ENCODE data around the gene SHROOM3. TPM values are rescaled to one million over a fixed set of nuclear protein-coding genes. Genes with fewer than 3 reads are reported as not detected.

SHROOM3 gene
- total and polyA plus RNA-seq, 2 donors (not counting 1 experiment from before 2014, with no cell fraction given): 0.91 to 1.5 TPM

DNA sequence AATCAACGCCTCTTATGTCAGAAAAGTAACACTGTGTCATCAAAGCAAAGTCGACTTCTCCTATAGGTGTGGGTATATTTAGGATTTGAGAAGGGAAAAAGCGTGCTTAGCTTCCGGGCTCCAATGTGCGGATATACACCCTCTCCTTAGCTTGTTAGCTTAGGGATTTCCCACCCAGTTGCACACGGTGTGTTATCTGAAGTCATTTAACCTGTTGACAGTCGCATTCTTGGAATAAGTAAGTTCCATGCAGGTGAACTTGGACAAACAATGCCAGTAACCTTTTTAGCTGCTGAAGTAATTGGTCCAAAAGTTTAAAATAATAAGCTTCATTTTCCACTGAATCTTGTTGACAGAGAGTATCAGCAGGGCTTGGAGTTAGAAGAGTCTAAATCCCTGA lies 113.7 kb downstream of the SHROOM3 start:
- H2AFZ ChIP-seq (ENCODE audit: insufficient read depth, low read depth, low read length, poor library complexity, severe bottlenecking): no peak overlapping the region
- no peak overlapping the region for H3K4me2 ChIP-seq (replicated peaks; ENCODE audit: low read depth, low read length, poor library complexity, severe bottlenecking)
- H3K4me1 ChIP-seq (ENCODE audit: control insufficient read depth in 2 of 2, insufficient read depth in 2 of 2, low read length in 2 of 2): peaks cover 12 to 17% of the 10 kb centered on the region in 2 donors
- no peaks in the 10 kb centered on the region for H3K36me3 ChIP-seq (replicated peaks in 1 of 2; ENCODE audit: control extremely low read depth in 1 of 2, control insufficient read depth in 1 of 2, extremely low read depth in 1 of 2, insufficient read depth in 2 of 2, low read length in 1 of 2)
- H3K79me2 ChIP-seq (ENCODE audit: control insufficient read depth, insufficient read depth, low read length): no peaks in the 10 kb centered on the region
- Mint-ChIP-seq H3K27me3 (peaks cover 4% of the 10 kb centered on the region), H3K9me3 (ENCODE audit: insufficient read depth) (no peaks in the 10 kb centered on the region), H3K4me1 (peaks cover 15% of the 10 kb centered on the region), H3K27ac (no peak overlapping the region), H3K4me3 (no peak overlapping the region)
- ChIA-PET POLR2A (no interaction called here), CTCF (no interaction called here)
- DNase-seq: no peak
- whole genome bisulfite sequencing (ENCODE audit: insufficient coverage): 100% methylated on average over 2 of the region's 7 CpGs
- H3K27ac ChIP-seq (ENCODE audit: low read length in 2 of 2): no peak overlapping the region
- no peak overlapping the region for H3K9ac ChIP-seq (ENCODE audit: low read length)
- intact Hi-C loops (cut with micrococcal nuclease): no loop called here
- no peaks in the 10 kb centered on the region for H4K20me1 ChIP-seq (ENCODE audit: control insufficient read depth, insufficient read depth, low read length, poor library complexity, severe bottlenecking)
- H3K9me3 ChIP-seq (ENCODE audit: control extremely low read depth in 1 of 3, control insufficient read depth in 2 of 3, insufficient read depth in 1 of 3, low read length in 2 of 3): no peaks in the 10 kb centered on the region
- ATAC-seq (ENCODE audit: low read depth): no peak
- H3K27me3 ChIP-seq (replicated peaks in 1 of 4; ENCODE audit: control extremely low read depth in 1 of 4, control insufficient read depth in 3 of 4, insufficient read depth in 4 of 4, low read length in 3 of 4): no peaks in the 10 kb centered on the region
- no peak overlapping the region for H3K4me3 ChIP-seq (ENCODE audit: control extremely low read depth in 1 of 5, extremely low read depth in 1 of 5, insufficient read depth in 1 of 5, low read depth in 2 of 5, low read length in 4 of 5)
- TF ChIP-seq EZH2 (IDR thresholded peaks at IDR 0.05; ENCODE audit: borderline replicate concordance, insufficient read depth, low read depth, low read length, poor library complexity, severe bottlenecking): no peak
- TF ChIP-seq, protein P1, sequence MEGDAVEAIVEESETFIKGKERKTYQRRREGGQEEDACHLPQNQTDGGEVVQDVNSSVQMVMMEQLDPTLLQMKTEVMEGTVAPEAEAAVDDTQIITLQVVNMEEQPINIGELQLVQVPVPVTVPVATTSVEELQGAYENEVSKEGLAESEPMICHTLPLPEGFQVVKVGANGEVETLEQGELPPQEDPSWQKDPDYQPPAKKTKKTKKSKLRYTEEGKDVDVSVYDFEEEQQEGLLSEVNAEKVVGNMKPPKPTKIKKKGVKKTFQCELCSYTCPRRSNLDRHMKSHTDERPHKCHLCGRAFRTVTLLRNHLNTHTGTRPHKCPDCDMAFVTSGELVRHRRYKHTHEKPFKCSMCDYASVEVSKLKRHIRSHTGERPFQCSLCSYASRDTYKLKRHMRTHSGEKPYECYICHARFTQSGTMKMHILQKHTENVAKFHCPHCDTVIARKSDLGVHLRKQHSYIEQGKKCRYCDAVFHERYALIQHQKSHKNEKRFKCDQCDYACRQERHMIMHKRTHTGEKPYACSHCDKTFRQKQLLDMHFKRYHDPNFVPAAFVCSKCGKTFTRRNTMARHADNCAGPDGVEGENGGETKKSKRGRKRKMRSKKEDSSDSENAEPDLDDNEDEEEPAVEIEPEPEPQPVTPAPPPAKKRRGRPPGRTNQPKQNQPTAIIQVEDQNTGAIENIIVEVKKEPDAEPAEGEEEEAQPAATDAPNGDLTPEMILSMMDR (IDR thresholded peaks at IDR 0.05): no peak

DNA sequence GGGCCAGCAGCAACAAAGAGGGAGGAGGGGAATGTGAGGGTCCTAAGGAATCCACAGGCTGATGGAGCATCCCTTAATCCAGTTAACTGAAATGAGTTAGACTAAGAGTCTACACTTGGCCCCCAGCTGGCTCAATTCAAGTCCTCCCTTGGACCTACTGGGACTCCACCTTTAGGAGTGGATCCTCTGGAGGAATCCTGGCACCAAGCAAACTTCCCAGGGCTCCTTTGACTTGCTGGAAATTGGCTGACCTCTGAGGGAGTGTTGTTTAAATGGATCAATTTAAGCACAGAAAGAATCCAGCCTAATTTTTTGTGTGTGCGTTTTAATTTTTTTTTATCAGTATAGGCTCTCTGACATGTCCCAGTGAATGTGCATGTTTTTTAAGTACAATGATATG lies 114.7 kb downstream of the SHROOM3 start:
- H3K9ac ChIP-seq (ENCODE audit: low read length): no peak overlapping the region
- no peaks in the 10 kb centered on the region for H3K27me3 ChIP-seq (replicated peaks in 1 of 4; ENCODE audit: control extremely low read depth in 1 of 4, control insufficient read depth in 3 of 4, insufficient read depth in 4 of 4, low read length in 3 of 4)
- no peak overlapping the region for H3K27ac ChIP-seq (ENCODE audit: low read length in 2 of 2)
- no peak overlapping the region for H3K27ac Mint-ChIP-seq
- CTCF ChIA-PET: no interaction called here
- TF ChIP-seq, protein P1 (IDR thresholded peaks at IDR 0.05): no peak
- no peak for TF ChIP-seq EZH2 (IDR thresholded peaks at IDR 0.05; ENCODE audit: borderline replicate concordance, insufficient read depth, low read depth, low read length, poor library complexity, severe bottlenecking)
- H3K4me2 ChIP-seq (replicated peaks; ENCODE audit: low read depth, low read length, poor library complexity, severe bottlenecking): no peak overlapping the region
- no peak for DNase-seq
- POLR2A ChIA-PET: no interaction called here
- H3K27me3 Mint-ChIP-seq: peaks cover 4% of the 10 kb centered on the region
- ATAC-seq (ENCODE audit: low read depth): no peak
- H3K79me2 ChIP-seq (ENCODE audit: control insufficient read depth, insufficient read depth, low read length): no peaks in the 10 kb centered on the region
- no peak overlapping the region for H3K4me3 ChIP-seq (ENCODE audit: control extremely low read depth in 1 of 5, extremely low read depth in 1 of 5, insufficient read depth in 1 of 5, low read depth in 2 of 5, low read length in 4 of 5)
- H3K4me1 ChIP-seq (ENCODE audit: control insufficient read depth in 2 of 2, insufficient read depth in 2 of 2, low read length in 2 of 2): peaks cover 6 to 9% of the 10 kb centered on the region in 2 donors
- H3K36me3 ChIP-seq (replicated peaks in 1 of 2; ENCODE audit: control extremely low read depth in 1 of 2, control insufficient read depth in 1 of 2, extremely low read depth in 1 of 2, insufficient read depth in 2 of 2, low read length in 1 of 2): no peaks in the 10 kb centered on the region
- H3K4me1 Mint-ChIP-seq: peaks cover 10% of the 10 kb centered on the region
- WGBS (ENCODE audit: insufficient coverage): no CpG with 5 or more reads among the region's 1 CpG
- H2AFZ ChIP-seq (ENCODE audit: insufficient read depth, low read depth, low read length, poor library complexity, severe bottlenecking): no peak overlapping the region
- H3K9me3 ChIP-seq (ENCODE audit: control extremely low read depth in 1 of 3, control insufficient read depth in 2 of 3, insufficient read depth in 1 of 3, low read length in 2 of 3): peaks cover 0 to 2% (median 0%) of the 10 kb centered on the region in 3 donors
- H3K9me3 Mint-ChIP-seq (ENCODE audit: insufficient read depth): no peaks in the 10 kb centered on the region
- H3K4me3 Mint-ChIP-seq: no peak overlapping the region
- no peaks in the 10 kb centered on the region for H4K20me1 ChIP-seq (ENCODE audit: control insufficient read depth, insufficient read depth, low read length, poor library complexity, severe bottlenecking)
- intact Hi-C loops (cut with micrococcal nuclease): no loop called here
